HEK293T (cell line): ENCODE results near the gene MGAT5.

Experiments used
- FOXM1 ChIP-seq: fragments of 450-650 bp; IDR thresholded peaks from 2 replicates; pipeline ENCODE4 v1.6.1; 2017; ENCODE audit warnings: mild to moderate bottlenecking, borderline replicate concordance
- TARDBP ChIP-seq: fragments of 450-650 bp; IDR thresholded peaks from 2 replicates; pipeline ENCODE4 v1.6.1; 2016

DNA sequence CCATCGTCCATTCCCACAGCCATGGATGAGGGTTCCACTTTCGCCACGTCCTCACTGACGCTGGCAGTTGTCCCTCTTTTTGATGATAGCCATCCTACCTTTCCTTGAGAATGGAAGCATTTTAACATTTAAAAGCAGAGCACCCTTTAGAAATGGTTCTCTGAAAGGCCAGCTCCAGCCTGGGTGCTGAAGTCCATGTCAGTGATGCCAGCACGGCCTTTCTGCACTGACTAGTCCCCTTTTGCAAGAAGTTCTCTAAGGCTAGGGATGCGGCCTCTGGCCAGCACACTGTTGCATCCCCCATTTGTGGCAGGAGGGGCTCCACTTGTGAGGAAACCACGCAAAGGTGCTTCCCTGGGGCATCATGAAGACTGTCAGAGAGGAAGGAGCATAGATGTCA, 203.5 kb downstream of the MGAT5 start:
- no peak for TF ChIP-seq TARDBP
- no peak for TF ChIP-seq FOXM1
